ENCODE results near the gene ALG13.
"Not testable (repeated sequence)": the region's sequence is repeated elsewhere in the genome, so short reads cannot be mapped to it uniquely, and the experiment has no call there.

Gene ALG13

DNA sequence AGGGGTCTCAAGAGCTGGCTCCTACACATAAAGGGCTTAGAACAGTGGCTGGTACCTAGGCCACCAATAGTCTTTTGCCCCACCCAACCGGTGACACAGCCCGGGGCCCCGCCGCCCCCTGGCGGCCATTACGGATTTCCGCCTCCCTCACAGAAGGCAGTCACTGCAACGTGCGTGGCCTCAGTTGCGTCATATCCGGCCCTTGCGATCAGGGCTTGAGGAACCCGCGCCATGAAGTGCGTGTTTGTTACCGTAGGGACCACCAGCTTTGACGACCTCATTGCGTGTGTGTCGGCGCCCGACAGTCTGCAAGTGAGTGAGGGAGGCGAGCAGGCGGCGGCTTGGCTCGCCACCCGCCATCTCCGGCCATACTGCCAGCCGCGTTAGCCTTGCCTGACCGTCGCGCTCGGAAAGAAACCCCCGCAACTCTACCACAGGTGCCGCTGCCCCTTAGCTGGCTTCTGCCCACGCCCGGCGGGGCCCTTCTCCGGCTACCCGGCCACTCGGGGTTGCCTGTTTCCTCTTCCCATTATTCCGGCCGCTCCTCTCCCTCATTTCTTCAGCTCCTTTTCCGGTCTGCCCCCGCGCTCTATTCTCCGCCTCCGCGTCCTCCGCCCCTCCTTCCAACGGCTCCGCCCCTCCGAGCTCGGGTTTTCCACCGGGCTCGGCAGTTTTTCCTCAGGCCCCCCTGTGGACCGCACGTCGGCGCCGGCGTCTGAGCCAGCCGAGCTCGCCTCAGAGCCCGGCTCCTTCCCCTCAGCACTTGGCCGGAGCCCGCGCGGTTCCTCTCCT lies at the start of gene ALG13:
TSS of gene ALG13 (plus strand) at position 183 of the 792 bp plus-strand sequence. CDS start at position 232, 49 bp downstream.
- H3K27ac ChIP-seq, result peak within 1 kb of the TSS; percentile 87
- TF ChIP-seq, protein P1, sequence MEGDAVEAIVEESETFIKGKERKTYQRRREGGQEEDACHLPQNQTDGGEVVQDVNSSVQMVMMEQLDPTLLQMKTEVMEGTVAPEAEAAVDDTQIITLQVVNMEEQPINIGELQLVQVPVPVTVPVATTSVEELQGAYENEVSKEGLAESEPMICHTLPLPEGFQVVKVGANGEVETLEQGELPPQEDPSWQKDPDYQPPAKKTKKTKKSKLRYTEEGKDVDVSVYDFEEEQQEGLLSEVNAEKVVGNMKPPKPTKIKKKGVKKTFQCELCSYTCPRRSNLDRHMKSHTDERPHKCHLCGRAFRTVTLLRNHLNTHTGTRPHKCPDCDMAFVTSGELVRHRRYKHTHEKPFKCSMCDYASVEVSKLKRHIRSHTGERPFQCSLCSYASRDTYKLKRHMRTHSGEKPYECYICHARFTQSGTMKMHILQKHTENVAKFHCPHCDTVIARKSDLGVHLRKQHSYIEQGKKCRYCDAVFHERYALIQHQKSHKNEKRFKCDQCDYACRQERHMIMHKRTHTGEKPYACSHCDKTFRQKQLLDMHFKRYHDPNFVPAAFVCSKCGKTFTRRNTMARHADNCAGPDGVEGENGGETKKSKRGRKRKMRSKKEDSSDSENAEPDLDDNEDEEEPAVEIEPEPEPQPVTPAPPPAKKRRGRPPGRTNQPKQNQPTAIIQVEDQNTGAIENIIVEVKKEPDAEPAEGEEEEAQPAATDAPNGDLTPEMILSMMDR (IDR thresholded peaks at IDR 0.05), result peak; percentile 71
- no peak for TF ChIP-seq ZFX (IDR thresholded peaks at IDR 0.05; ENCODE audit: borderline replicate concordance)

DNA sequence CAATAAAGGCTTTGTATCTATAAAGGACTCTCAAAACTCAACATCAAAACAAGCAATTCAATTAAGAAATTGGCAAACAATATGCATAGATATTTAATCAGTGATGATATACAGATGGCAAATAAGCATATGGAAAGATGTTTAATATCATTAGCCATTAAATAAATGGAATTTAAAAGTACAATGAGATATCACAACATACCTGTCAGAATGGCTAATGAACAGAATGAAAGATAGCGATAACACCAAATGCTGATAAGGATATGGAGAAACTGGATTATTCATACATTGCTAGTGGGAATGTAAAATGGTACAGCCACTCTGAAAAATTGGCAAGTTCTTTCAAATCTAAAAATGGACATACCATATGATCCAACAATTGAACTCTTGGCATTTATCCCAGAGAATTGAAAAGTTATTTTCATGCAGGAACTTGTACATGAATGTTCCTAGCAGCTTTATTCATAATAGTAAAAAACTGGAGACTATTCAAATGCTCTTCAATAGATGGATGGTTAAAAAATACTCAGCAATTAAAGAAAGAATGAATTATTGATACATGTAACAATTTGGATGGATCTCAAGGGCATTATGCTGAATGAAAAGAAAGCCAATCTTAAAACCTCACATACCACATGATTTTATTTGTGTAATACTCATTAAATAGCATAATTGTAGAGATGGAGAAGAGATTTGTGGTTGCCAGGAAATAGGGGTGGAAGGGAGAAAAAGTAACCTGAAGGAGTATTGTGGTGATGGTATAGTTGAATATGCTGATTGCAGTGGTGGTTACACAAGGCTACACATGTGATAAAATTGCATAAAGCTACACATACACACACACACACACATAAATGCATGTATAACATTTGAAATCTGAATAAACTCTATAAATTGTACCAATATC lies 45.9 kb upstream of the ALG13 start:
- TF ChIP-seq ZFX (IDR thresholded peaks at IDR 0.05; ENCODE audit: borderline replicate concordance), result no peak
- TF ChIP-seq, protein P1 (IDR thresholded peaks at IDR 0.05), result no peak
- no peak overlapping the region for H3K27ac ChIP-seq

DNA sequence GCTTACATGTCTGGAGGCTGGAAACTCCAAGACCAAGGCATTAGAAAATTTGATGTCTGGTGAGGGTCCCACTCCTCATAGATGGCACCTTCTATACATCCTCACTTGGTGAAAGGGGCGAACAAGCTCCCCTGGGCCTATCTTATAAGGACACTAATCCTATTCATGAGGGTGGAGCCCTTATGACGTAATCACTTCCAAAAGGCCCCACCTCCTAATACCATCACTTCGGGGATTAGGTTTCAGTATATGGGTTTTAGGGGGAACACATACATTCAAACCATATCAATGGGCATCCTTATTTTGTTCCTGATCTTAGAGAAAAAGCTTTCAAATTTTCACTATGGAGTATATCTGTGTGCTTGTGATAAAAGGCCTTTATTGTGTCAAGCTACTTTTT lies 39.0 kb upstream of the ALG13 start:
- H3K27ac ChIP-seq, result no peak overlapping the region
- TF ChIP-seq, protein P1 (IDR thresholded peaks at IDR 0.05), result no peak
- no peak for TF ChIP-seq ZFX (IDR thresholded peaks at IDR 0.05; ENCODE audit: borderline replicate concordance)

DNA sequence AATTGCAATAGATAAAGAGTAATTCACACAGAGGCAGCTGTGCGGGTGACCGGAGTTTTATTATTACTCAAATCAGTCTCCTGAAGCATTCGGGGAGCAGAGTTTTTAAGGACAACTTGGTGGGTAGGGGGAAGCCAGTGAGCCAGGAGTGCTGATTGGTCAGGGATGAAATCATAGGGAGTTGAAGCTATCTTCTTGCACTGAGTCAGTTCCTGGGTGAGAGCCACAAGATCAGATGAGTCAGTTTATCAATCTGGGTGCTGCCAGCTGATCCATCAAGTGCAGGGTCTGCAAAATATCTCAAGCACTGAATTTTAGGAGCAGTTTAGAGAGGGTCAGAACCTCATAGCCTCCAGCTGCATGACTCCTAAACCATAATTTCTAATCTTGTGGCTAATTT lies 35.8 kb upstream of the ALG13 start:
- H3K27ac ChIP-seq, result not testable (repeated sequence)

DNA sequence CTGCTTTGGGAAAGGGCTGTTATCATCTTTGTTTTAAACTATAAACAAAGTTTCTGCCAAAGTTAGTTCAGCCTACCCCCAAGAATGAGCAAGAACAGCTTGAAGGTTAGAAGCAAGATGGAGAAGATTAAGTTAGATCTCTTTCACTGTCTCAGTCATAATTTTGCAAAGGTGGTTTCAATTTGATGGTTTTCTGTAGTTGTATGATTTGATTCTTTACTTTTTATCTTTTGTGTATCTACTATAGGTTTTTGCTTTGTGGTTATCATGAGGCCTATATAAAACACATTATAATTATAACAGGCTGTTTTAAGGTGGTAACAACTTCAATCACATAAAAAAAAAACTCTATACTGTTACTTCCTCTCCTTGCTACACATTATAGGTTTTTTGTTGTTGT lies 35.4 kb upstream of the ALG13 start:
- H3K27ac ChIP-seq, result no peak overlapping the region
- TF ChIP-seq, protein P1 (IDR thresholded peaks at IDR 0.05), result no peak
- TF ChIP-seq ZFX (IDR thresholded peaks at IDR 0.05; ENCODE audit: borderline replicate concordance), result no peak

DNA sequence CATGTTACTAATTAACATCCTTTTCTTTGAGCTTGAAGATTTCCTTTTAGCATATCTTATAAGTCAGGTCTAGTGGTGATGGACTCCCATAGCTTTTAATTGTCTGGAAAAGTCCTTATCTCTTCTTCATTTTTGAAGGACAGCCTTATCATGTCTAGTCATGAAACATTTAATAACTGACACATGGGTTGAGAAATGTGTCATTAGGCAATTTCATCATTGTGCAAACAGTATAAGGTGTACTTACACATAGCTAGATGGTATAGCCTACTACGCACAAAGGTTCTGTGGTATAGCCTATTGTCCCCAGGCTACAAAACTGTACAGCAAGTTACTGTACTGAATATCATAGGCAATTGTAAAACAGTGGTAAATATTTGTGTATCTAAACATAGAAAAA lies 34.5 kb upstream of the ALG13 start:
- no peak overlapping the region for H3K27ac ChIP-seq
- no peak for TF ChIP-seq ZFX (IDR thresholded peaks at IDR 0.05; ENCODE audit: borderline replicate concordance)
- TF ChIP-seq, protein P1 (IDR thresholded peaks at IDR 0.05), result no peak

DNA sequence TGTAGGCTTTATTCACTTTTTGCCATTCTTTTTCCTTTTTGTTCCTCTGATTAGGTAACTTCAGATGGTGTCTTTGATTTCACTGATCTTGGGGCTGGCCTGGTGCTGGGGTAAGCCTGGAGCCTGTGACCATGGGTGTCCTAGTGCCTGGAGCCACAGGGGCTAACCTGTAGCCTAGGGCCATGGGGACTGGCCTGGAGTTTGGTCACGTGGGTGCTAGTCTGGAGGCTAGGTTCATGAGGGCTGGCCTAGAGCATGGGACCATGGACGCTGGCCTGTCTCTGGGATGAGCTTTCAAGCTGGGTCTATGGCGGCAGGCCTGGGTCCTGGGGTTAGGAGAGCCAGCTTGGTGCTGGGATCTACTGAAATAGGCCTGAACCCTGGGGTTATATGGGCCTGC lies 32.2 kb upstream of the ALG13 start:
- TF ChIP-seq, protein P1 (IDR thresholded peaks at IDR 0.05), result no peak
- H3K27ac ChIP-seq, result no peak overlapping the region

Data from 22Rv1 (cell line).